ENCODE measurements around the gene RYR2.

DNA sequence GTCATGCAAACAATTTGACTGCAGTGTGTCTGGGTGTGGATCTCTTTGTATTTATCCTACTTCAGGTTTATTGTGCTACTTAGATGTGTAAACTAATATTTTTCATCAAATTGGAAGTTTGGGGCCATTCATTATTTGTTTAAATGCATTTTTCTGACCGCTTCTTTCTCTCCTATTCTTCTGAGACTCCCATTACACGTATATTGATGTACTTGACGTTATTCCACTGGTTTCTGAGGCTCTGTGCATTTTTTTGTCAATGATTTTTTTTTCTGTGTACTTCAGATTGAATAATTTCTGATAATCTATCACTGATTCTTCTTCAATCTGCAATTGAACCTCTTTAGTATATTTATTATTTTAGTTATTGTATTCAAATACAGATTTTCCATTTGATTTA, 276.8 kb downstream of the RYR2 start:
- TF ChIP-seq, protein P1, sequence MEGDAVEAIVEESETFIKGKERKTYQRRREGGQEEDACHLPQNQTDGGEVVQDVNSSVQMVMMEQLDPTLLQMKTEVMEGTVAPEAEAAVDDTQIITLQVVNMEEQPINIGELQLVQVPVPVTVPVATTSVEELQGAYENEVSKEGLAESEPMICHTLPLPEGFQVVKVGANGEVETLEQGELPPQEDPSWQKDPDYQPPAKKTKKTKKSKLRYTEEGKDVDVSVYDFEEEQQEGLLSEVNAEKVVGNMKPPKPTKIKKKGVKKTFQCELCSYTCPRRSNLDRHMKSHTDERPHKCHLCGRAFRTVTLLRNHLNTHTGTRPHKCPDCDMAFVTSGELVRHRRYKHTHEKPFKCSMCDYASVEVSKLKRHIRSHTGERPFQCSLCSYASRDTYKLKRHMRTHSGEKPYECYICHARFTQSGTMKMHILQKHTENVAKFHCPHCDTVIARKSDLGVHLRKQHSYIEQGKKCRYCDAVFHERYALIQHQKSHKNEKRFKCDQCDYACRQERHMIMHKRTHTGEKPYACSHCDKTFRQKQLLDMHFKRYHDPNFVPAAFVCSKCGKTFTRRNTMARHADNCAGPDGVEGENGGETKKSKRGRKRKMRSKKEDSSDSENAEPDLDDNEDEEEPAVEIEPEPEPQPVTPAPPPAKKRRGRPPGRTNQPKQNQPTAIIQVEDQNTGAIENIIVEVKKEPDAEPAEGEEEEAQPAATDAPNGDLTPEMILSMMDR (IDR thresholded peaks at IDR 0.05) = no peak
- no peak for TF ChIP-seq POLR2A (IDR thresholded peaks at IDR 0.05)
